Renal cortical epithelial cell (primary cell): ENCODE measurements around the gene ATP8B4. TPM values are rescaled to one million over a fixed set of nuclear protein-coding genes. Genes with fewer than 3 reads are reported as not detected.
A peak's percentile ranks its signal among the peaks of the same experiment; 100 is the strongest.
"Not testable (repeated sequence)": the region's sequence is repeated elsewhere in the genome, so short reads cannot be mapped to it uniquely, and the experiment has no call there.

Source experiments
- DNase-seq: peaks from one replicate; pipeline ENCODE4 v3.0.0-alpha.2; 2011; ENCODE audit warnings: low read depth
- total RNA-seq: library from RNA; depleted of rRNA; stranded (reverse); fragments of >200 nt; gene quantifications from 2 replicates; pipeline ENCODE4 v1.2.3, GENCODE V29; 2014

Gene ATP8B4
- total RNA-seq, 1 donor from 2014 or later: 0.30 TPM

- no peak for DNase-seq
These were observed 11.2 kb downstream of the ATP8B4 start for GRCh38 chr15:50107591-50108408.

DNA sequence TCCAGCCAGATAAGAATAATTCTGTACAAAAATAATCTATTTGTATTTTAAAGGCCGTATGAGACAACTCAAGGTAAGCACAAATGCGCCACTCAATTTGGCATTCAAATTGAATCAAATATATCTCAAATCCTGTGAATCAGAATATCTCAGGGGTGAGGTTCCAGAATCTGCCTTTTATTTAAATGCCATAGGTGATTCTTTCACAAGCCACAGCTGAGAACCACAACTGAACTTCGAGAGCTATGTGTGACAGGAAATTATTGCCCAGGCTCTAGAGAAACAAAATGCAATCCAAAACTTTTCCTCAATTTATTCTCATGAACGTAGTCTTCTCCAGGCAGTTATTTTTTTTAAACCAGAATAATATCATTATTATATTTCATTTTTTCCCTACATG, 11.9 kb downstream of the ATP8B4 start:
- DNase-seq: no peak

- DNase-seq: no peak
These were observed 12.6 kb downstream of the ATP8B4 start for GRCh38 chr15:50106457-50106856.

DNA sequence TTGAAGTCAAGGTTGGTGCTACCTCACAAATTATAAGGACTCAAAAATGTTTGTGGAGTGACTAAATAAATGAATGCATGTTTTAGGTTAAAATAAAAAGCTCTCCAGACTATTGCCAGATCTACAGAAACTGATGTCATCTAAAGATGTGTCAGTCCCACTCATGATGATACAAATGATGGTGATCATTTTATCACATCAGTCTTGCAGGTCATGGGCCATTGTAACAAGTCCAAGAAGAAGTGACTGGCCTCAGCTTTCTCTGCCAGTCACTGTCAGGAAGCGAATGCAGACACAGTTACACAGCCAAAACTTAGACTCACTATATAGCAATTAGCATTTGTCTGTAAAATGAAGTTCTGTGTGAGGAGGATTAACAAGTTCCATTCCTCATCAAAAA, 18.5 kb downstream of the ATP8B4 start:
- no peak for DNase-seq

GRCh38 chr15:50098545-50098944, 20.5 kb downstream of the ATP8B4 start:
- no peak for DNase-seq

DNA sequence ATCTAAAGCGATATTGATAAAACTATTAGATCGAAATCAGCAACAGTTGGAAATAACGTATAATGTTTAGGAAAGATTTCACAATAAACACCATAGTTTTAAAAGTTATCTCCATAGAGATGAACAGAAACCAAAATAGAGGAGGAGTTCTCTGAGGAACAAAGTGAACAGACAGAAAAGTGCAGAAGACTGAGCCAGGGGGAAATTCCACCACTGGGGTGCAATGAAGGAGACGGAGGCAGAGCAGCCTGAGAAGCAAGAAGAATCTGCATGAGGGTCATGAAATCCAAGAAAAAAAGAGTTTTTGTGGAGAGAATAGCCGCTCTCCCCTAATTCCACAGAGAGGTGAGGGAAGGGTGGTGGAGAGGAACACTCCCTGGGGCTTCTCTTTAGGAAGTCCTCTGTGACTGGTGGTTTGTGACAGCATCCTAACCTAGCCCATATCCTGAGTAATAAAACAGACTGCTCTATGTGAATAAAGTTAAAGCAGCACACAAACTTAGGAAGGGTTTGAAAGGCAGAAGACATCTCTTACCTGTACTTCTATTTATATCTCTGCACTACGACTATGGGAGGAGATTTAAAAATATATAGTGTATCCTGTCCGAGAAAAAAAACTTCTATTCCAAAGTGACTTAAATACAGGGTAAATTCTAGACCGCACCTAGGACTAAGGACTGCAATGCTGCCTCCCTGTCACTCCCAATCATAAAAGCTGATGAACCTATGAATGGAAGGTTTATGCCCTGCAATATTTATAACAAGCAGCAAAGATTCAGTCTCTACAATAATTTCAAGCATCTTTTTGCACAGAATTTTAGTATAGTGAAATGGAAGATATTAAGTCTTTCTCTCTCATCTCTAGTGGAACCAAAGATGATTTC, 22.9 kb downstream of the ATP8B4 start:
- no peak for DNase-seq

DNA sequence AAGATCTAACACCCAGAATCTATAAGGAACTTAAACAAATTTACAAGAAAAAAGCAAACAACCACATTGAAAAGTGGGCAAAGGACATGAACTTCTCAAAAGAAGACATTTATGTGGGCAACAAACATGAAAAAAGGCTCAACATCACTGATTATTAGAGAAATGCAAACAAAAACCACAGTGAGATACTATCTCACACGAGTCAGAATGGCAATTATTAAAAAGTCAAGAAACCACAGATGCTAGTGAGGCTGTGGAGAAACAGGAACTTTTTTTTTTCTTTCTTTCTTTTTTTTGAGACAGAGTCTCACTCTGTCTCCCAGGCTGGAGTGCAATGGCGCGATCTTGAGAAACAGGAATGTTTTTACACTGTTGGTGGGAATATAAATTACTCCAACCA, 29.6 kb downstream of the ATP8B4 start:
- not testable (repeated sequence) for DNase-seq

- DNase-seq: no peak
These were observed 34.1 kb downstream of the ATP8B4 start for GRCh38 chr15:50084932-50085331.

DNA sequence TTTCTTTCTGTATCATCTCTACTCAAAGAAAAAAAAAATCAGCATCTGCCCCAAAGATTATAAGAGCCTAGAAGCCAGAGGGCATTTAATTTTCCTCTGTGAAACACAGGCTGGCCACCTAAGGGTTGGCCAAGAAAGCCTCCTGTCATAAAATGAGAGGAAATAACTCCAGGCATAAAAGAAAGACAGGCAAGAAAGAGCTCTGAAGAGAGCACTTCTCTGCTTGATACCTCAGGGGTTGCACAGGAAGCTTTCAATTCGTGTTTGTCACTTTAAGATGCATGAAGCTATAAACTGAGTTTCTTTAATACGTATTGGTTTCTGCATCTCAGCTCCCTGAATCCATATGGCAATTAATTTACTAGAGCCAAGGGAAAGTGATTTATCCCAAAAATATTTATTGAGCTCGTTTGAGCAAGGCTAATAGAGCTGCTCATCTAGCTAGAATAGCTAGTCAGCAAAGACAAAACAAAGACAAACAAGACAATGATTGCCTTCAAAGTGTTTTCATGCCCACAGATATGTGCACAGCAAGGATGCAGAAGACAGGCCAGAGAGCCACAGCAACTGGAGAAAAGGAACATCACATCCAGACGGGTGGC, 35.5 kb downstream of the ATP8B4 start:
- DNase-seq: no peak

- DNase-seq: no peak
These were observed 37.0 kb downstream of the ATP8B4 start for GRCh38 chr15:50082066-50082465.

GRCh38 chr15:50077651-50078050, 41.4 kb downstream of the ATP8B4 start:
- DNase-seq: no peak

- DNase-seq: no peak
These were observed 41.9 kb downstream of the ATP8B4 start for GRCh38 chr15:50077176-50077575.

GRCh38 chr15:50075319-50075718, 43.7 kb downstream of the ATP8B4 start:
- DNase-seq: no peak

DNA sequence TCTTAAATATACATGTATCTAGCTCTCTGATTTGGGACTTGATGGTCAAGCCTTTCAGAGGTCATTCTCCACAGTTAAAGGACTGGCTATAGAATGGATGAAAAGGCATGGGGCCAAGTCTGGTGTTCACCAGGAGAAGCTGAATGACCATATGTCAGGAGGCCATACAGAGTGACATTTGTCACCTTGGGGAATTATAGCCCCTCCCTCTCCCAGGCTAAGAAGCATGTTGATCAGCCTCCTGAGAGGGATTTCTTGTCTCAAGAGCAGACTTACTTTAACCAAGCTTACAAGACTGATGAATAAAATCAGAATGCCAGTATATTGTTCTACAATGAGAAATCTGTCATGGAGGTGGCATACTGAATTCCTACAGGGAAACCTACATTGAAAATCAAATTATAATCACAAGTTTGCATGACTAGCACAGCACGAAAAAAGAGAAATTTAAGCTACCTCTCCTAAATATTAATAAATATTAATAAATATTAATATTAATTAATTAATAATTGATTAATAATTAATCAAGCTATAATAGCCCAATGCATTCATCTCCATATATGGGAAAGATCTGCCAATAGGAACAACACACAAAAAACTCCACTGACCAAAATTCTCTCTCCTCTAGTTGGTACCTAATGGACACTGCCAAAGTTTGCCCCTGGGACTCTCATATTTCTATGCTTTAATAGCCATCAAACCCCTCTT, 47.3 kb downstream of the ATP8B4 start:
- no peak for DNase-seq

DNA sequence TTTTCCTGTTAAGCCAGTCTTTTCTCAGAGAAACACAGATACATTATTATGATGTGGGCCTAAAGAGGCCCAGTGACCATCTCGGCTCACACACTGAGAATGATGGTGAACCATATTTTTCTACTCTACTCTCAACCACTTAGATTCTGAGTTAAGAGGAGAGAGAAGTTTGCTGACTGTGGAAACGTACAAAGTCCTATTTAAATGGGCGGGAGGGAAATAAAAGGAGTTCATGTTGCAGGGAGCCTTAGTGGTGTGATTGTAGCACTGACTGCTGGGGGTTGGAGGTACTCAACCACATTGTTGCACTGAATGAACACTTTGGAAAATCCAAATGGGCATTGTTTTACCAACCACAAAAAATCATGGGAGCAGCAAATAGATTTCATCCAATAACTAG, 51.0 kb downstream of the ATP8B4 start:
- no peak for DNase-seq

GRCh38 chr15:50067254-50067653, 51.8 kb downstream of the ATP8B4 start:
- DNase-seq: no peak

- DNase-seq: no peak
These were observed 52.4 kb downstream of the ATP8B4 start for GRCh38 chr15:50066666-50067065.

- peak; percentile 61 for DNase-seq
These were observed 52.8 kb downstream of the ATP8B4 start for GRCh38 chr15:50066202-50066601.

DNA sequence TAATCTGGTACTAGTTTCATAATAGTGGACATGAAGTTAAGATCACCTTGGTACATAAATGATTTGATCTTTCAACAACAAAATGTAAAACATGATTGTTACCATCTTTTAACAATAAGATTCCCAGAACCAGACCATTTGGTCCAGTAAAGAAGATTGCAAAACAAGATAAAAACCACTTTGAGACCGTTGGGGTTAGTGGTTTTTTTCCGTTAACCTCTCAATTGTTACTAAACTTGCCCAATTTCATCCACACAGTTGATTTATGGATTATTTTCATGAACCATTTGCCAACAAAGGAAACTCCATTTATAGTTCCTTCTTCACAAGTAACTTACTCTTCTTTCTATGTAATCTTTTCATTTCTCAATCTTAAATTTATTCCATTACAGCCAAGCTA, 53.8 kb downstream of the ATP8B4 start:
- no peak for DNase-seq

- no peak for DNase-seq
These were observed 54.4 kb downstream of the ATP8B4 start for GRCh38 chr15:50064673-50065072.

- DNase-seq: no peak
These were observed 55.8 kb downstream of the ATP8B4 start for GRCh38 chr15:50063226-50063625.

GRCh38 chr15:50061503-50061902, 57.5 kb downstream of the ATP8B4 start:
- DNase-seq: no peak
